Activated T-cell treated with anti-CD3 and anti-CD28 coated beads for 4 hours (primary cell): ENCODE data around the gene MBNL3.
"Not testable (repeated sequence)": the region's sequence is repeated elsewhere in the genome, so short reads cannot be mapped to it uniquely, and the experiment has no call there.

Experiments used
- DNase-seq: peaks from one replicate; pipeline ENCODE4 v3.0.0-alpha.2; 2020

The MBNL3 gene

GRCh38 chrX:132365490-132365889 is 123.3 kb downstream of the MBNL3 start:
- no peak for DNase-seq

GRCh38 chrX:132364313-132364712 is 124.5 kb downstream of the MBNL3 start:
- DNase-seq = no peak

GRCh38 chrX:132353430-132353829 is 135.4 kb downstream of the MBNL3 start:
- DNase-seq = no peak

GRCh38 chrX:132336172-132336571 is 152.7 kb downstream of the MBNL3 start:
- DNase-seq = no peak

GRCh38 chrX:132333351-132333750 is 155.5 kb downstream of the MBNL3 start:
- no peak for DNase-seq

- DNase-seq = no peak
Measured at GRCh38 chrX:132331532-132331931, 157.3 kb downstream of the MBNL3 start.

GRCh38 chrX:132331000-132331399 is 157.8 kb downstream of the MBNL3 start:
- no peak for DNase-seq

GRCh38 chrX:132330156-132330729 is 158.6 kb downstream of the MBNL3 start:
- DNase-seq = no peak

GRCh38 chrX:132326960-132327359 is 161.9 kb downstream of the MBNL3 start:
- DNase-seq = not testable (repeated sequence)
